Daoy (cell line): ENCODE measurements around the gene GLCCI1. TPM values are rescaled to one million over a fixed set of nuclear protein-coding genes. Genes with fewer than 3 reads are reported as not detected.

Experiments used
- DNase-seq: peaks from one replicate; pipeline ENCODE4 v3.0.0-alpha.2; 2015; ENCODE audit warnings: low read depth
- total RNA-seq: library from RNA; depleted of rRNA; stranded (reverse); fragments of >200 nt; shearing (Covaris generic); gene quantifications from 2 replicates; pipeline ENCODE4 v1.2.3, GENCODE V29; 2014

GLCCI1 gene
- total RNA-seq, 1 experiment from 2014 or later, result 6.0 TPM

GRCh38 chr7:7962851-7963250, 5.7 kb upstream of the GLCCI1 start:
- DNase-seq, result no peak

GRCh38 chr7:7964250-7964649, 4.3 kb upstream of the GLCCI1 start:
- no peak for DNase-seq

DNA sequence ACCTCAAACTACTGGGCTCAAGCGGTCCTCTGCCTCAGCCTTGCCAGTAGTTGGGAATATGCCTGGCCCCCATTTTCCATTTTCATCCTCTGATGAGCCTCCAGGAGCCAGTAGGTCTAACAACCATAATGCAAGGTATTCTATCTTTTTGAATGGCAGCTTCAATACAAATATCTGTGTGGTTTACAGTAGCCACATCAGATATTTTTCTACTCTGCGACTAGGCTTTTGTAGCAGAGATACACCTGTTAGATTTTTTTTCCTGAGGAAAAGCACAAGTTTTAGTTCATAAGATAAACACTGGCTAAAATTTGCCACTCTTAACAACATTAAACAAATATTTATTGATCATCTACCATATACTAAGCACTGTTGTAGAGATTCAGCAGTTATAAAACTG, 3.9 kb upstream of the GLCCI1 start:
- DNase-seq, result no peak

DNA sequence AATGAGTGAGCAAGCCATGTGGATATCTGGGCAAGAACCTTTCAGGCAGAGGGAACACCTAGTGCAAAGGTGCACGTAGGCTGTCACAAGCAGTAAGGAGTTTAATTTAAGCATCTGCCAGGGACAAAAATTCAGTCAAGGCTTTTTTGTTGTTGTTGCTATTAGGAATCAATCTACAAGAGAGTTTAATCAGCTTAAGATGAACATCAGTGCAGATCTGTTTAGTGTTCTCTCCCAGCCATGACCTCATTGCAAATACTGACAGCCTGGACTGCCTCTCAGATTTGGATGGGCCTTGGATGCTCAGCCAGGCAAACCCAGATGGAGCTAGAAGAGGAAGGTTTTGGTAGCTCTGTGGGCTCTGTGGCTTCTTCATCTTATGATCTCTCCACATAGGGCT, 3.3 kb upstream of the GLCCI1 start:
- DNase-seq, result no peak

GRCh38 chr7:7966141-7966734, 2.4 kb upstream of the GLCCI1 start:
- DNase-seq, result no peak

DNA sequence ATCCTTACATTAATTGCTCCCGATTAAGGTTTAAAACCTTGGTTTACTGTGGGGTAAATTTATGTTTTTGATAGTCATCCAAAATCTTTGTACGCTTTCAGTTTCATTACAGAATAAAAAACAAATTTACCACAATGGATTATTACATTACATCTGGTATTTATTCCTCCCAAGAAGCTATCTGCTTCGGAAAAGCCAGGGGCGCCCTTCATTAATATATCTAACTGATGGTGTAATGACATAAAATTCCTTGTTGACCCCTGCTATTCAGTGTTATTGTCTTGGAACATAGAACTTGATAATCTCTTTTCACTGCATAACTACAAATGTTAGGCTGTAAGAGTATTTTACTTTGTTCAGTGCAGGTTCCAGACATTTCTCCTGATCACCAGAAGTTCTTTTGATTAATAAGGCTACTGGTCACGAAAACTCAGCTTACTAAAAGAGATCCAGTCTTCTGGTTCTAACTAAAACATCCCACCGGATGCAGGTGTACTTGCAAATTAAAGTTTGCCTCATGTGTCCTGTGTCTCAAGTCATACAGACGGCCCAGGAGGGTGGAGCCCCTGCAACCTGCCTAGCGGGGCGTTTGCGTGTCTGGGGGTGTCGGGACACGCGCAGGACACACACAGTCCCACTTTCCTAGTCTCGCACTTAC, 581 bp upstream of the GLCCI1 start:
- no peak for DNase-seq

DNA sequence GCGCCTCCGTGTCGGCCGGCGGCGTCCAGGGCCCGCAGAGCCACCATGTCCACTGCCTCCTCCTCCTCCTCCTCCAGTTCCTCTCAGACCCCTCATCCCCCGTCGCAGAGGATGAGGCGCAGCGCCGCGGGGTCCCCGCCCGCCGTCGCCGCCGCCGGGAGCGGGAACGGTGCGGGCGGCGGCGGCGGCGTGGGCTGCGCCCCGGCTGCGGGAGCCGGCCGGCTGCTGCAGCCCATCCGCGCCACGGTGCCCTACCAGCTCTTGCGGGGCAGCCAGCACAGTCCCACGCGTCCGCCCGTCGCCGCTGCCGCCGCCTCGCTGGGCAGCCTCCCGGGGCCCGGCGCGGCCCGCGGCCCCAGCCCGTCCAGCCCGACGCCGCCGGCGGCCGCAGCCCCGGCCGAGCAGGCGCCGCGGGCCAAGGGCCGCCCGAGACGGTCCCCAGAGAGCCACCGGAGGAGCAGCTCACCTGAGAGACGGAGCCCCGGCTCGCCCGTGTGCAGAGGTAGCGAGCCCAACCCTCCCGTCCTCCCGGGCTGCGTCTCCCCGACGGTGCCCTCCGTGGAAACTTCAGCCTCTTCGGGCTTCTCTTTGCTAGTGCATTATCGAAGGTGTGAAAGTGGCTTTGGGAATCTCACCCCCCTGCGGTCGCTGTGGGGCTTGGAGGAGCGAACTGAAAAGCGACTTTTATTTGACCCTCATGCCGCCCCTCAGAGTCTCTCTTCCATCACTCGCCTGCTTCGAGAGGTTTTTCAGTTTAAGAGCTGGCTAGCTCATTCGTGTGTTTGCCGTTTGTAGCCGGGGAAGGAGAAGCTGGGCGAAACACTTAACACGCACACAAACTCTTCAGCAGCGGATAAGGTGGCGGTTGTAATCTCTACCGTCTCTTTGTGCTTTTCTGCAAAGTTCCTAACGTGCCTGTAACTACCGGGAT, 975 bp downstream of the GLCCI1 start:
- DNase-seq, result peak; percentile 56

DNA sequence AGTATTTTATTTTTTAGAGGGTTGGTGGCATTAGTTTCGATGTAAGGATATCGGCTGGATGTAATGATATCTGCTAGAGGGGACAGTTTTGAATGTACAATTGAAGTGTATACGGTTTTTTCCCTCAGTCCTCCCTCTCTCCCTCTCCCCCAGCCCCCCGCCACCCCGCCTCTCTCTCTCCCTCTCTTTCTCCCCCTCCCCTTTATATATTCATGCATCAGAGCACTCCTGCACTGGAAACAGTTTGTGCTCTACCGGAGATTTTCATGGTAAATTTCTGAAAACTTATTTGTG, 1.6 kb downstream of the GLCCI1 start:
- DNase-seq, result no peak

DNA sequence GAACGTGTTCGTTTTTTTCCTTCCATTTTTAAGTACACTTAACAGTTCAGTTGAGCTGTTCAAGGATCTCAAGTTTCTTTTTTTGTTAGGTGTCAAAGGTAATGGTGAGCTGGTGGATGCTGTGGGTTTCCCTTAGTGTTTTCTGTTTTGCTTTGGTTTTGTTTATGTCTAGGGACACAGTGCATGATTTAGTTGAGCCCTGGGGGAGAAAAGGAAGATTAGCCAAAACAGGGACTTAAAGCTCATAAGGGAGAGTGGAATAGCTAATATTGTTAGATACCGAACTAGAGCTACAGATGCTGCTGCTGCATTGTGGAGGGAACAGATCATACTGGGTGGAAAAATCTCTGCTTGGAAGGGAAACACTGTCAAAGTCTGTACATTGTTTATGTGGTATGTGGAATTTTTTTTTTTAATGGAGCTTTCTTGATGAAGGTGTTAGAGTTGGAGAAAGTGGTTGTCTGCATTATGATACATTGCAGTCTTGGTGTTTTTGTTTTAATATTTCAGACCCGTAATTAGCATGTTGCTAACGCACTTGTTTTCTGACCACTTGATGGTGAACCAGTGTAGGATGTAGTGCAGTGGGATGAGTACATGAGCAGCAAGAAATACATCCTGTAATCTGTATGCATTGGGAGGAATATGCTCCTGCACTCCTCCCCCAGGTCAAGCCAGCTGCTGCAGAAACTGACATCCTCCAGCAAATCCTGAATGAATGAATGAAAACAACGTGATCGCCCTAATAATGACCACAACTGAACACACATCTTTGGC, 2.1 kb downstream of the GLCCI1 start:
- DNase-seq, result peak; percentile 13

GRCh38 chr7:7971308-7972040, 2.9 kb downstream of the GLCCI1 start:
- no peak for DNase-seq

- no peak for DNase-seq
These were observed 3.5 kb downstream of the GLCCI1 start for GRCh38 chr7:7972128-7972527.

GRCh38 chr7:7972922-7973594, 4.5 kb downstream of the GLCCI1 start:
- DNase-seq, result no peak

DNA sequence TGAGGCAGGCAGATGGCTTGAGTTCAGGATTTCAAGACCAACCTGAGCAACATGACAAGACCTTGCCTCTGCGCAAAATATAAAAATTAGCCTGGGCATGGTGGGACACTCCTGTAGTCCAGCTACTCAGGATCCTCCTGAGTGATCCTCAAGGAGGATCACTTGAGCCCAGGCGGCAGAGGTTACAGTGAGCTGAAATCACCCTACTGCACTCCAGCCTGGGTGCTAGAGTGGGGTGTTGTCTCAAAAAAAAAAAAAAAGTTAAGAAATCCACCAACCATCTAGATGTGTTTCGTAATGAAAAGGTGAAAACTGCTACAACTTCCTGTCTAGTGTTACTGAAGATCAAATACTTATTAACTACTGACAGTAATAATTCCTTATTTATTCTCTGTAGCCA, 8.1 kb downstream of the GLCCI1 start:
- DNase-seq, result no peak

GRCh38 chr7:7977774-7978173, 9.2 kb downstream of the GLCCI1 start:
- DNase-seq, result no peak

DNA sequence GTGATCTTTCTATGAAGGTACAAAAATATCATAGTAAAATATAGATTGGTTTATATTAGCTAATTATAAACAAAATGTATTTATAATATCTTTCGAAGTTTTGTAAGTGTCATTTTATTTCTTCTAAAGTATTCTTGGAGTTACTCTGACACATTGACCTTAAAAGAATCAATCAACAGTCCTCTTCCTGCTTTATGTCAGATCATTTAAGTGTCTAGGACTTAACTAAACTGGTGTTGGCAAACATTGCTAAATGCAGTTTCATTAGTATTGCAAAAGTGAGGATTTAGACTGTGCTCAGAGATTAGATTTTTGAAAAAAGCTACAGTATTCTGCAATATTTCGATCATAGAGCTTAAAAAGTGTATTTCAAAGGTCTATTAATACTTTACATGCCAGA, 10.3 kb downstream of the GLCCI1 start:
- DNase-seq, result no peak

DNA sequence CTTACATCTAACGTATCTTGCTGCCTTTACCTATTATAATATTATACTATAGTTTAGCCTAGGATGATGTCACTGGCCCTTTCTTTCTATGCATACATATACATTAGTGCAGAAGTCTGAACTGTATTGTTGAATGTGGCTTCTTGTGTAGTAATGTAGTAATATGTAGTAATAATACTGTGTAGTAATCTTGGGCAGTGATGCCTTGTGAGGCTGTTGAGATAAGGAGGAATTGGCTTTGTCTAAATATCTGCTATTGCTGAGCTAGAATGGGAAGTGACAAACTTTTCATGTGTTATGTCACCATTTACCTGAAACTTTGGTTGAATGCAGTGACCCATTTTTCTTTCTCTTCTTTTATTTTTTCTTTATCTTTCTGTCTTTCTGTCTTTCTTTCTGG, 11.0 kb downstream of the GLCCI1 start:
- no peak for DNase-seq

DNA sequence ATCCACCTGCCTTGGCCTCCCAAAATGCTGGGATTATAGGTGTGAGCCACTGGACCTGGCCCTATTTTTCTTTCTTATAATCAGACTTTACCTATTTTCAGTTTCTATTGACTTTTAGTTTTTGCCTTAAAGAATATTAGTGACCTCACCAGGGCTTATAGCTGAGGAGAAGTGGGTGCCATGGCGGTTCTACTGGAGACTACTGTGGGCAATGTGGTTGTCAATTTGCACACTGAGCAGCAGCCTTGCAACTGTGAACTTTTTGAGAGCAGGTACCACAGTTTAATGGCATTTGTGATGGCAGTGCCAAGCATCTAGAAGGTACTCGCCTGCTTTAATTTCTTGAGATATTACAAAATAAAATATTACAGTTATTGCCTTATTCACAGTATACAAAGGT, 11.5 kb downstream of the GLCCI1 start:
- no peak for DNase-seq

DNA sequence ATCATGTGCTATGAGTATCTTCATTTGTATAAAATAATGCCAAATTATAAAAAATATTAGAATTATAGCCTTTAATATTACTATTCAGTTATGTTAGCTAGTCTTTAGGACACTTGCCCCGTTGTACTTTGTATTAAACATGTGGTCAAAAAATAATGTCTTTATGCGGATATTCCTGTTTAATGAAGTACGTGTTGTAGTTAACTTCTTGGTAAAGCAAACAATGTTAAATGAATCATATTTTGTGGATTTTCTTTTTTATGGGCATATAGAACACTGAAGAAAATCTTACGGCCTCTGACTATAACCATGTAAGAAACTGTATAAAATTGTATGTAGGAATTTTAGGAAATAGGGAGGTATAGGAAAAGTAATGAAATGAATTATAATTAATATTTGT, 14.3 kb downstream of the GLCCI1 start:
- no peak for DNase-seq

DNA sequence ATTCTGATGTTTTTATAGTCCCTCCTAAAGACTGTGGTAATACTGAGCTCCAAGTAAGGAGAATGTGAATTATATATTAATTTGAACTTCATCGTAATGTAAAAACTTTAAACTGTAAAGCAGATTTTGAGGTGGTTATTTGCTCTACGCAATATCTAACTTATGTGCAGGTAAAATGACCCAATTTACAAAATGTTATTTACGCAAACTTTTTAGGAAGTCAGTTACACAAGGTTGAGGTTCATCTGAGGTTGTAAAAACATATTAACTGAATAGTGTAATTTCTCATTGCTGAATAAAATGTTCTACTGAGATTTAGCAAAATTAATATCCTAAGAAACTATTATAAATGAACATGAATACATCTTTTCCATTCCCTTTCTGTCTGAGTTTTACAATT, 15.8 kb downstream of the GLCCI1 start:
- DNase-seq, result no peak

GRCh38 chr7:7988706-7989105, 20.1 kb downstream of the GLCCI1 start:
- DNase-seq, result no peak

- no peak for DNase-seq
These were observed 20.5 kb downstream of the GLCCI1 start for GRCh38 chr7:7989133-7989532.
